Neural cell (in vitro differentiated cells): ENCODE results near the gene CHTF18. TPM values are rescaled to one million over a fixed set of nuclear protein-coding genes. Genes with fewer than 3 reads are reported as not detected.

Source experiments
- H2AFZ ChIP-seq: fragments of 200-600, 300-800 bp; sonication (generic), shearing (Covaris generic); 2 replicates; pipeline ENCODE4 v1.6.0; 2014; ENCODE audit warnings: low read depth, mild to moderate bottlenecking, antibody characterized with exemption, low read length, moderate library complexity
- H3F3A ChIP-seq: fragments of 200-600 bp; shearing (Covaris generic); 2 replicates; pipeline ENCODE4 v1.6.1; 2016; ENCODE audit warnings: mild to moderate bottlenecking, moderate library complexity, mixed read lengths, antibody characterized with exemption, low read length; ENCODE audit not compliant: insufficient read depth, poor library complexity, severe bottlenecking
- H3K27ac ChIP-seq: fragments of 200-600, 300-800 bp; sonication (generic), shearing (Covaris generic); 2 replicates; pipeline ENCODE4 v1.5.1; 2014; ENCODE audit warnings: mild to moderate bottlenecking, low read length, moderate library complexity
- H3K27me3 ChIP-seq: fragments of 300-800, 200-600 bp; sonication (generic), shearing (Covaris generic); 2 replicates; pipeline ENCODE4 v1.6.0; 2014; ENCODE audit warnings: mild to moderate bottlenecking, low read depth, low read length, moderate library complexity; ENCODE audit not compliant: insufficient read depth
- H3K36me3 ChIP-seq: fragments of 300-800, 200-600 bp; sonication (generic), shearing (Covaris generic); 2 replicates; pipeline ENCODE4 v1.5.1; 2014; ENCODE audit warnings: mild to moderate bottlenecking, antibody characterized with exemption, low read length, moderate library complexity; ENCODE audit not compliant: insufficient read depth
- H3K4me2 ChIP-seq: fragments of 300-800, 200-600 bp; sonication (generic), shearing (Covaris generic); 2 replicates; pipeline ENCODE4 v1.6.0; 2014; ENCODE audit warnings: mild to moderate bottlenecking, low read length
- H3K4me3 ChIP-seq: fragments of 300-800, 200-600 bp; sonication (generic), shearing (Covaris generic); 2 replicates; pipeline ENCODE4 v1.5.1; 2014; ENCODE audit warnings: mild to moderate bottlenecking, low read length, moderate library complexity
- H3K79me2 ChIP-seq: fragments of 200-600 bp; shearing (Covaris generic); replicated peaks from 2 replicates; pipeline ENCODE4 v1.6.0; 2014; ENCODE audit warnings: mild to moderate bottlenecking, low read length, moderate library complexity; ENCODE audit not compliant: insufficient read depth
- H3K9ac ChIP-seq: fragments of 300-800, 200-600 bp; sonication (generic), shearing (Covaris generic); 2 replicates; pipeline ENCODE4 v1.6.1; 2016; ENCODE audit warnings: mild to moderate bottlenecking, low read length, mixed read lengths
- H3K9me2 ChIP-seq: fragments of 200-600 bp; shearing (Covaris generic); 2 replicates; pipeline ENCODE4 v1.6.1; 2016; ENCODE audit warnings: mild to moderate bottlenecking, low read length, mixed read lengths; ENCODE audit not compliant: insufficient read depth
- H3K9me3 ChIP-seq: fragments of 200-600, 300-800 bp; sonication (generic), shearing (Covaris generic); 2 replicates; pipeline ENCODE4 v1.6.1; 2016; ENCODE audit warnings: mild to moderate bottlenecking, mixed run types, low read length, moderate library complexity, mixed read lengths
- H4K20me1 ChIP-seq: fragments of 200-600 bp; shearing (Covaris generic); 2 replicates; pipeline ENCODE4 v1.6.1; 2016; ENCODE audit warnings: mild to moderate bottlenecking, mixed run types; ENCODE audit not compliant: insufficient read depth
- EP300 ChIP-seq: fragments of 450-650 bp; conservative IDR thresholded peaks from 2 replicates; pipeline ENCODE4 v1.6.1; 2014; ENCODE audit warnings: antibody characterized with exemption, mild to moderate bottlenecking, moderate library complexity; ENCODE audit not compliant: poor library complexity, severe bottlenecking
- EZH2 ChIP-seq: fragments of 200-600, 300-800 bp; shearing (Covaris generic), sonication (generic); IDR thresholded peaks from 2 replicates; pipeline ENCODE4 v1.6.1; 2014; ENCODE audit warnings: antibody characterized with exemption, low read length, borderline replicate concordance, mild to moderate bottlenecking; ENCODE audit not compliant: insufficient read depth, poor library complexity, severe bottlenecking
- MXI1 ChIP-seq: fragments of 450-650 bp; conservative IDR thresholded peaks from 2 replicates; pipeline ENCODE4 v1.6.1; 2014; ENCODE audit warnings: antibody characterized with exemption, mild to moderate bottlenecking; ENCODE audit not compliant: poor library complexity, severe bottlenecking
- POLR2AphosphoS5 ChIP-seq: IDR thresholded peaks from 2 replicates; pipeline ENCODE4 v1.6.1; 2012
- RAD21 ChIP-seq: fragments of 450-650 bp; conservative IDR thresholded peaks from 2 replicates; pipeline ENCODE4 v1.6.1; 2014; ENCODE audit warnings: antibody characterized with exemption, mild to moderate bottlenecking, moderate library complexity
- SMC3 ChIP-seq: fragments of 450-650 bp; conservative IDR thresholded peaks from 2 replicates; pipeline ENCODE4 v1.6.1; 2014; ENCODE audit warnings: antibody characterized with exemption, mild to moderate bottlenecking, moderate library complexity; ENCODE audit not compliant: poor library complexity
- TAF1 ChIP-seq: IDR thresholded peaks from 2 replicates; pipeline ENCODE4 v1.6.1; 2012; ENCODE audit warnings: low read depth
- polyA plus RNA-seq: library from polyadenylated mRNA; depleted of rRNA; stranded (reverse); fragments of >200 nt; gene quantifications from 2 replicates; pipeline ENCODE4 v1.2.3, GENCODE V29; 2014
- TF ChIP-seq, protein P1 (sequence below): fragments of 450-650 bp; IDR thresholded peaks from 2 replicates; pipeline ENCODE4 v1.5.1; 2014; ENCODE audit warnings: antibody characterized with exemption, mild to moderate bottlenecking, moderate library complexity; ENCODE audit not compliant: poor library complexity, severe bottlenecking
- TF ChIP-seq, protein P2 (sequence below): IDR thresholded peaks from 2 replicates; pipeline ENCODE4 v1.6.1; 2012; ENCODE audit warnings: borderline replicate concordance

The CHTF18 gene
- polyA plus RNA-seq, 1 donor from 2014 or later: 31.2 TPM

DNA sequence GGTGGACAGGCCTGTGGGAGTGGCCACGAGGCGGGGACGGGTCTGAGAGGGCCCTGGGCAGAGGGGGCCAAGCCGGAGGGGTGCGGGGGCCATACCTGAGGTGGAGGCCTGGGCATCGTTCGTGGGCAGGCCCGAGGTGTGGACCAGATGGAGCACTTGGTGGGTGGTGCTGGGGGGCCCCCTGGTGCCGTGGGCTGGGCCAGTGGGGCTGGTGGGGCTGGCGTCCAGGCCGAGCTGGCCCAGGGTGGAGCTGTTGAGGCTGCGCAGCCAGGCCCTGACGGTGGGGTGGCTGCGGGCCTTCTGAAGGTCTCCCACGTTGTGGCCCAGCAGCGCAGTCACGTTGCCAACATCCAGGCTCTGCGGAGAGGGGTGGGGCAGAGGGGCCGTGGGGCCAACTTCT lies 18.5 kb upstream of the CHTF18 start:
- Histone ChIP-seq H3K9ac (no peak overlapping the region), H4K20me1 (no peaks in the 10 kb centered on the region), H3F3A (no peaks in the 10 kb centered on the region), H3K4me3 (no peak overlapping the region), H3K4me2 (no peak overlapping the region), H3K9me2 (no peaks in the 10 kb centered on the region), H3K36me3 (no peaks in the 10 kb centered on the region), H2AFZ (no peak overlapping the region), H3K27ac (no peak overlapping the region), H3K79me2 (no peaks in the 10 kb centered on the region), H3K27me3 (no peaks in the 10 kb centered on the region), H3K9me3 (no peaks in the 10 kb centered on the region)
- TF ChIP-seq, protein P1, sequence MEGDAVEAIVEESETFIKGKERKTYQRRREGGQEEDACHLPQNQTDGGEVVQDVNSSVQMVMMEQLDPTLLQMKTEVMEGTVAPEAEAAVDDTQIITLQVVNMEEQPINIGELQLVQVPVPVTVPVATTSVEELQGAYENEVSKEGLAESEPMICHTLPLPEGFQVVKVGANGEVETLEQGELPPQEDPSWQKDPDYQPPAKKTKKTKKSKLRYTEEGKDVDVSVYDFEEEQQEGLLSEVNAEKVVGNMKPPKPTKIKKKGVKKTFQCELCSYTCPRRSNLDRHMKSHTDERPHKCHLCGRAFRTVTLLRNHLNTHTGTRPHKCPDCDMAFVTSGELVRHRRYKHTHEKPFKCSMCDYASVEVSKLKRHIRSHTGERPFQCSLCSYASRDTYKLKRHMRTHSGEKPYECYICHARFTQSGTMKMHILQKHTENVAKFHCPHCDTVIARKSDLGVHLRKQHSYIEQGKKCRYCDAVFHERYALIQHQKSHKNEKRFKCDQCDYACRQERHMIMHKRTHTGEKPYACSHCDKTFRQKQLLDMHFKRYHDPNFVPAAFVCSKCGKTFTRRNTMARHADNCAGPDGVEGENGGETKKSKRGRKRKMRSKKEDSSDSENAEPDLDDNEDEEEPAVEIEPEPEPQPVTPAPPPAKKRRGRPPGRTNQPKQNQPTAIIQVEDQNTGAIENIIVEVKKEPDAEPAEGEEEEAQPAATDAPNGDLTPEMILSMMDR: no peak
- TF ChIP-seq SMC3 (no peak), EP300 (no peak), POLR2AphosphoS5 (no peak), RAD21 (no peak), MXI1 (no peak), TAF1 (no peak), EZH2 (no peak)
- TF ChIP-seq, protein P2, sequence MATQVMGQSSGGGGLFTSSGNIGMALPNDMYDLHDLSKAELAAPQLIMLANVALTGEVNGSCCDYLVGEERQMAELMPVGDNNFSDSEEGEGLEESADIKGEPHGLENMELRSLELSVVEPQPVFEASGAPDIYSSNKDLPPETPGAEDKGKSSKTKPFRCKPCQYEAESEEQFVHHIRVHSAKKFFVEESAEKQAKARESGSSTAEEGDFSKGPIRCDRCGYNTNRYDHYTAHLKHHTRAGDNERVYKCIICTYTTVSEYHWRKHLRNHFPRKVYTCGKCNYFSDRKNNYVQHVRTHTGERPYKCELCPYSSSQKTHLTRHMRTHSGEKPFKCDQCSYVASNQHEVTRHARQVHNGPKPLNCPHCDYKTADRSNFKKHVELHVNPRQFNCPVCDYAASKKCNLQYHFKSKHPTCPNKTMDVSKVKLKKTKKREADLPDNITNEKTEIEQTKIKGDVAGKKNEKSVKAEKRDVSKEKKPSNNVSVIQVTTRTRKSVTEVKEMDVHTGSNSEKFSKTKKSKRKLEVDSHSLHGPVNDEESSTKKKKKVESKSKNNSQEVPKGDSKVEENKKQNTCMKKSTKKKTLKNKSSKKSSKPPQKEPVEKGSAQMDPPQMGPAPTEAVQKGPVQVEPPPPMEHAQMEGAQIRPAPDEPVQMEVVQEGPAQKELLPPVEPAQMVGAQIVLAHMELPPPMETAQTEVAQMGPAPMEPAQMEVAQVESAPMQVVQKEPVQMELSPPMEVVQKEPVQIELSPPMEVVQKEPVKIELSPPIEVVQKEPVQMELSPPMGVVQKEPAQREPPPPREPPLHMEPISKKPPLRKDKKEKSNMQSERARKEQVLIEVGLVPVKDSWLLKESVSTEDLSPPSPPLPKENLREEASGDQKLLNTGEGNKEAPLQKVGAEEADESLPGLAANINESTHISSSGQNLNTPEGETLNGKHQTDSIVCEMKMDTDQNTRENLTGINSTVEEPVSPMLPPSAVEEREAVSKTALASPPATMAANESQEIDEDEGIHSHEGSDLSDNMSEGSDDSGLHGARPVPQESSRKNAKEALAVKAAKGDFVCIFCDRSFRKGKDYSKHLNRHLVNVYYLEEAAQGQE: no peak

DNA sequence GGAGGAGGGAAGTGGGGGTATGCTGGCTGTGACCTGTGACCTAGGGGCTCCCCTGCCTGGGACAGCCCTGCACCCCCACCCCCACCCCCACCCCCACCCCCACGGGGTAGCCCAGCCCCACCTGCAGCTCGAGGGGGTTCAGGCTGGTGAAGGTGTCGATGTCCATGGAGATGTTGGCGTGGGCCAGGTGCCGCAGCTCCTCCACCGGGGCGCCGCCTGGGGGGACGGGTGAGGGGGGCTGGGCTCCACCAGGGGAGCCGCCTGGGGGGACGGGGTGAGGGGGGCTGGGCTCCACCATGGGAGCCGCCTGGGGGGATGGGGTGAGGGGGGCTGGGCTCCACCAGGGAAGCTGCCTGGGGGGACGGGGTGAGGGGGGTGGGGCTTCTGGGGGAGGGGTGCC lies 18.0 kb upstream of the CHTF18 start:
- Histone ChIP-seq H3K79me2 (no peaks in the 10 kb centered on the region), H3K9me3 (no peaks in the 10 kb centered on the region), H3K4me2 (no peak overlapping the region), H3K9ac (no peak overlapping the region), H3K9me2 (no peaks in the 10 kb centered on the region), H3F3A (no peaks in the 10 kb centered on the region), H2AFZ (no peak overlapping the region), H3K4me3 (no peak overlapping the region), H4K20me1 (no peaks in the 10 kb centered on the region), H3K27me3 (no peaks in the 10 kb centered on the region), H3K27ac (no peak overlapping the region), H3K36me3 (no peaks in the 10 kb centered on the region)
- TF ChIP-seq EP300 (no peak), RAD21 (no peak), EZH2 (no peak), MXI1 (no peak), SMC3 (no peak), POLR2AphosphoS5 (no peak), TAF1 (no peak)
- TF ChIP-seq, protein P2: no peak
- TF ChIP-seq, protein P1: no peak
